GM18508 (cell line): ENCODE results near the gene PRSS53.

Experiments
- ATAC-seq: cut with Tn5 transposase; IDR thresholded peaks from one replicate; pipeline ENCODE4 v1.9.1; 2021; ENCODE audit warnings: moderate number of reproducible peaks; ENCODE audit not compliant: insufficient read depth, unreplicated experiment

The PRSS53 gene

DNA sequence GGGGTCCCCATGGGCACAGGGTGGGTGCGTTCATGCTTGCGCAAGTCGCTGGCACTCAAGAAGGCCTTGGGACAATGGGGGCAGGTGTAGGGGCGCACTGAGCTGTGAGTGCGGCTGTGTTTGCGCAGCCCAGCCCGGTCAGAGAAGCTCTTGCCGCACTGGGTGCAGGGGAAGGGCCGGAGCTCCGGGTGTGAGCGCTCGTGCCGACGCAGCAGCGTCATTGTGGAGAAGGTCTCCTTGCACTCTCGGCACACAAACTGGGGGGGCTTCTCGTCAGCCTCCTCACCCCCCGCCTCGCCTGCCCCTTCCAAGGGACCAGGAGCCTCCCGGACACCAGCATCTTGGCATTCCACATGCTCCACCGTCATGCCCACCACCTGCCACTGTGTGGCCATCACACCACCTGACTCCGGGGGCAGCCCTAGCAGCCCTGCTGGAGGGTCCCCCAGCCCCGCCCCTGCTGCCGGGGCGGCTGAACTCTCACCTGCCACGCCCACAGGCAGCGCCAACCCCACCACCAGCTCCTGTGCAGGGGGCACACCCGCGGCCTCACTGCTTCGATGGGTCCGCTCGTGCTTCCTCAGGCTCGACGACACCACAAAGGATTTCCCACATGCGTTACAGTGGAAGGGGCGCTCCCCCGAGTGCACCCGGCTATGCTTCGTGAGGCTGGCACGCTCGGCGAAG is 27.5 kb downstream of the PRSS53 start:
- no peak for ATAC-seq

DNA sequence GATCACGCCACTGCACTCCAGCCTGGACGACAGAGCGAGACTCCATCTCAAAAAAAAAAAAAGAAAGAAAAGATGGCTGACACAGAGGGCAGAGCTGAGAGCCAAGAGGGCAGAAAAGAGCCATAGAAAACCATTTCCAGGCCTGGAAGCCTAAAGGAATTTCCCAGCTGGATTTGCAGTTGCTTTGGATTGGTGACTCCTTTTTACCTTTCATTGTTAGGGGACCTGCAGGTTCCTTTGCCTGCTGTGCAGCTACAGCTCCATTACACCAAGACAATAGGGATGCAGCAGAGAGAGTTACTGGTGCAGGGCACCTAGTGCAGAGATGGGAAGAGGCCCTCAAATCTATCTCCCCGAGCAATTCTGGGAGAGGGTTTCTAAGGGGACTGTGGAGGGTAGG is 33.1 kb downstream of the PRSS53 start:
- no peak for ATAC-seq

DNA sequence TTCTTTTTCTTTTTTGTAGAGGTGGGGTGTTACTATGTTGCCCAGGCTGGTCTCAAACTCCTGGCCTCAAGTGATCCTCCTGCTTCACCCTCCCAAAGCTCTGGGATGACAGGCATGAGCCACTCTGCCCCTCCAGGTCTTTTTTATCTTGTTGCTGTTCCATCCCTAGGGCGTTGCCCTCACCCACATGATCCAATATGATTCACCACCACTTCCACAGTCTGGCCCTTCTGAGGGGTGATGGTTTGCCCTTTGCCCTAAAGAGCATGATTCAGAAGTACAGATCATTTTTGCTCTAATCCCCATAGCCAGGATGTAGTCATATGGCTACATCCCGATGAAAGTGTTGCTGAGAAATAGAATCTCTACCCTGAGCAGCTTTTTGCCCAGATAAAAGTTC is 36.6 kb downstream of the PRSS53 start:
- no peak for ATAC-seq

DNA sequence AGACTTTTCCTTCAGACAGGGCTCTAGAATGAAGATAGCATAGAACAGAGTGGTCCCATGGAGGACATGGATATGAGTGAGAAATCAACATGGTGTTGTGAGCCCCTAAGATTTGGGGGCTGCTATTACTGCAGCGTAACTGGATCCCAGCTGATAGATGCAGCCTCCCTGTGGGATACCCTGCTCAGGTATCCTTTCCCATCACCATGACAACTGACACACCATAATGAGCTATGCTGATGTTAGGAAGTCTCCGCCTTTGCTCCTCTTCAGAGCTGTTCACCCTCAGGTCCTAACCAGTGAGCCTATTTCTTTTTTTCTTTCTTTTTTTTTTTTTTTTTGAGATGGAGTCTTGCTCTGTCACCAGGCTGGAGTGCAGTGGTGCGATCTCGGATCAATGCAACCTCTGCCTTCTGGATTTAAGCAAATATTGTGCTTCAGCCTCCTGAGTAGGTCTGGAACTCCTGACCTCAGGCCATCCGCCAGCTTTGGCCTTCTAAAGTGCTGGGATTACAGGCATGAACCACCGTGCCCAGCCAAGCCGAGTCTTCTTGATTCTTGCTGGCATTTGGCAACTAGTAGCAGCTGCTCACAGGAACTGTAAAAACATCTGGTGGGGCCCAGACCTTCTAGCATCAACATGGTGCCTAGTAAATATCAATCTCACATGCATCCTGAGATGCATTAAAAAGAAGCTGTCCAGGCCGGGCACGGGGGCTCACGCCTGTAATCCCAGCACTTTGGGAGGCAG is 38.3 kb downstream of the PRSS53 start:
- no peak for ATAC-seq

DNA sequence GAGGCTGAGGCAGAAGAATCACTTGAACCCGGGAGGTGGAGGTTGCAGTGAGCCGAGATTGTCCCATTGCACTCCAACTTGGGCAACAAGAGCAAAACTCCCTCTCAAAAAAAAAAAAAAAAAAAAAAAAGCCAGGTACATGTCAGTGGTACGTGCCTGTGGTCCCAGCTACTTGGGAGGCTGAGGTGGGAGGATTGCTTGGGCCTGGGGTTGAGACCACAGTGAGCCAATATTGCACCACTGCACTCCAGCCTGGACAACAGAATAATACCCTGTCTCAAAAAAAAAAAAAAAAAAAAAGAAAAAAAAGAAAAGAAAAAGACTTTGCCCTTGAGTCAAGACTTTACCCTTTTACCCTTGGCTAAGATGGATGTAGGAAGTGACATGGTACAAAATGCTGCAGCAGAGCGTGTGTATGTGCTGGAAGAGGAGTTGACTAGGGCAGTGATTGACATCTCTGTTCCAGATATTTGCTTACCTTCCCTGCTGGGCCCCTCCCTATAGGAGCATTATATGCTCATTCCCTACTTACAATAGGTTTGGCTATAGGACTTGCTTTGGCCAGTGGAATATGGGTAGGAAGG is 44.8 kb downstream of the PRSS53 start:
- no peak for ATAC-seq

DNA sequence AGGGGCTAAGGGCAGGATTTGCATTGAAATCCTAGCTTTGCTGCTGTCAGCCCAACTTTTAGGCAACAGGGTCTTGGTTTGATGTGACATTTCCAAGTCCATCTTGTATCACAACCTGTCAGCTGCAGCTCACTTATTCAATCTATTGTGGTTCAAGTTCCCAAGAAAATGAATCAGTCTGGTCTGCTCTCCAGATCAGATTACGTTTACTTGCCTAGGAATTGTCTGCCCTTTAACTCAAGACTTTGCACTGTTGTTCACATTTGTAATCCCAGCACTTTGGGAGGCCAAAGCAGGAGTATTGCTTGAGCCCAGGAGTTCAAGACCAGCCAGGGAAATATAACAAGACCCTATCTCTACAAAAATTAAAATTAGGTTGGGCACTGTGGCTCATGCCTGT is 45.4 kb downstream of the PRSS53 start:
- no peak for ATAC-seq

DNA sequence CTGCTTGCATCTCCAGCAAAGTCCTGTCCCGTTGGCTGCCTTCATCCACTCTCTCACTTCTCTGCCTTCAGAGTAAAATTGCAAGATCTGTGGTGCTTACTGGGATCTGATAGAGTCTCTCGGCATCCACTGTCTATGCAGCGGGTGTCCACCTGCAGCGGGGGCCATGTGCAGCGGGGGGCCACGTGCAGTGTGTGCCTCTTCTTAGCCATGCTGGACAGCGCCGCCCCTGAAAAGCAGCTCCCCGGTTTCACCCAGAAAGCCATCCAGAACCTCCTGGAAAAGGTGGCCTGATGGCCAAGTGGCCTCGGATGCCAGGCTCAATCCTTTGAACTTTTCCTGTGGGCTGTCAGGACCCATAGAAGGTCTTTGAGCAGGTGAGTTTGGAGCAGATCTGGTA is 45.9 kb downstream of the PRSS53 start:
- no peak for ATAC-seq

DNA sequence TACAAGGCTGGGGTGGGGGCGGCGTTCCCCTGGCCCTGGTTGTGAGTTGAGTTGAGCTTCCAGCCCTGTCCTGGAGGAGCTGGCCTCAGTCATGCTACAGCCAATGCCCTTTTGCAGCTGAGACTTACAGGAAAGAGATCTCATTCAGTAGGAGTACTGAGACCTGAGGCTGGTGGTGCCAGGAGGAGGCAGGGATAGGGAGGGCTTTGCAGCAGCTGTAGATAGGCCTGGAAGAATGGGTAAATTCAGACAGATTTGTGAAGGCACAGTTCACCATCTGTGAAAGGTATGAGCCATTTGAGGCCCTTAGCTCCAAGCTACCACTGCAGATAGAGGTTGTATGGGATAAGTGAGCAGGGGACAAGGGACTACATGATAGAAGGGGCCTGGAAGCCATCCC is 49.8 kb downstream of the PRSS53 start:
- no peak for ATAC-seq

DNA sequence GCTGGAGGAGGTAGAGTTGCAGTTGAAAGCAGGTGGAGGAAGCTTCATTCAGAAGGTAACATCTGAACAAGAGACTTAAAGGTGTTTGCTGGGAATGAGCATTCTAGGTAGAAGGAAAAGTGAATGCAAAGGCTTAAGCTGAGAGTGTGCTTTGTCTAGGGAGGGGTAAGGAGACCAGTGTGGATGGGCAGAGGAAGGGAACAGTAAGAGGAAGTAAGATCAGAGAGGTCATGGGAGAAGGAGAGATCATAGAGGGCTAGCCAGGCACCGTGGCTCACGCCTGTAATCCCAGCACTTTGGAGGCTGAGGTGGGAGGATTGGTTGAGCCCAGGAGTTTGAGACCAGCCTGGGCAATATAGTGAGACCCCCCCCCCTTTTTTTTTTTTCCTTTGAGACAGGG is 52.1 kb downstream of the PRSS53 start:
- no peak for ATAC-seq

DNA sequence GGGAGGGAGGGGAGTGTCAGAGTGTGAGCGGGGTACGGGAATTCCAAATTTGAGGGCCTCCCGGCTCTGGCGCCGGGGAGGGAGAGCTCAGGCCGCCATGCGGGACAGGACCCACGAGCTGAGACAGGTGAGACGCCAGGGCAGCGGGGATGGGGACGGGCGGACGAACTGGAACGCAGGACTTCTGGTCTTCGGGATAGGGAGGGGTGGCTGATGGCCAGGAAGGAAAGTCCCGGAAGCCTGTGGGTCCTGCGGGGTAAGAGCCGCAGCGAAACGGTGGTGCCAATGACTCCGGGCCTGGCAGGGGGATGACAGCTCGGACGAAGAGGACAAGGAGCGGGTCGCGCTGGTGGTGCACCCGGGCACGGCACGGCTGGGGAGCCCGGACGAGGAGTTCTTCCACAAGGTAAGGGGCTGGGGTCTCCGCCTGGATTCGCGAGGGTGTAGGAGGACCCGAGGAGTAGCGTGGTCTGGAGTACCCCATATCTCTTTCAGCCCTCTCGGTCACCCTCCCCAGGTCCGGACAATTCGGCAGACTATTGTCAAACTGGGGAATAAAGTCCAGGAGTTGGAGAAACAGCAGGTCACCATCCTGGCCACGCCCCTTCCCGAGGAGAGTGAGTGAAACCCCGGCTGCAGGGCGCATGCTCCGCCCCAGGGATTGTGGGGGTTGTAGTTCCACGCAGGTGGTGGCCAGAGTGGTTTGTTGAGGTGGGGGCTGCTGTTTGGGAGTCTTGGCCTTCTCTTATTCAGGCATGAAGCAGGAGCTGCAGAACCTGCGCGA is 54.8 kb downstream of the PRSS53 start:
- peak; percentile 33 for ATAC-seq
